ENCODE results near the gene HERC2.

GRCh38 chr15:28113394-28114113 lies 208.4 kb downstream of the HERC2 start:
- no peak for TF ChIP-seq CTCF (IDR thresholded peaks at IDR 0.05; ENCODE audit: low read length)
- no peak for TF ChIP-seq EZH2 (IDR thresholded peaks at IDR 0.05; ENCODE audit: borderline replicate concordance, low read length)

All from OCI-LY1 (cell line).